HepG2 (cell line): Measurements from ENCODE around the gene NSMCE1. TPM values are rescaled to one million over a fixed set of nuclear protein-coding genes. Genes with fewer than 3 reads are reported as not detected.

ENCODE experiments used
- ATAC-seq: fragments of 200-7000 bp; cut with Tn5 transposase; 3 replicates; pipeline ENCODE4 v1.9.1; 2020; ENCODE audit warnings: mild to moderate bottlenecking, moderate library complexity
- BruUV-seq: library from RNA; stranded (reverse); fragments of 400-500 nt; replicated peaks from 2 replicates; lab custom pipeline; 2021; lab: Mats Ljungman, UMichigan
- CTCF ChIA-PET: fragments of 300-600 bp; formaldehyde crosslinking; extraction: SDS; loops from one replicate; lab custom pipeline; 2021; ENCODE audit warnings: low total read pairs, inconsistent platforms, low intra/inter-chr PET ratio; lab: Yijun Ruan, JAX
- POLR2A ChIA-PET: fragments of 350-600 bp; sonication (Branson Sonifier 250); formaldehyde crosslinking; loops from one replicate; lab custom pipeline; 2020; ENCODE audit warnings: antibody characterized with exemption, inconsistent platforms; lab: Yijun Ruan, JAX
- DNase-seq: peaks from one replicate; pipeline ENCODE4 v3.0.0-alpha.2; 2015; ENCODE audit warnings: low spot score
- FAIRE-seq: peaks from 3 replicates; lab custom pipeline; 2011; peaks lifted over from hg19 to GRCh38; lab: Jason Lieb, UNC
- H2AFZ ChIP-seq: one replicate; pipeline ENCODE4 v1.6.1; 2011; ENCODE audit warnings: low read length, inconsistent platforms
- H3K27ac ChIP-seq: fragments of 300-600 bp; 3 replicates; pipeline ENCODE4 v1.8.0; 2011; ENCODE audit warnings: mixed run types, mild to moderate bottlenecking, mixed read lengths, low read length, inconsistent platforms; ENCODE audit not compliant: insufficient read depth; ENCODE audit errors: extremely low read length
- H3K27me3 ChIP-seq, 2 experiments: fragments of 200-600 bp in 1 of 2; 2 replicates in 1 of 2; 3 replicates in 1 of 2; pipeline versions ENCODE4 v1.6.0 to v1.8.0; 2011; ENCODE audit warnings: low read length in 2 of 2, mild to moderate bottlenecking in 2 of 2, moderate library complexity in 2 of 2, inconsistent platforms in 1 of 2; ENCODE audit not compliant: insufficient read depth in 2 of 2, control insufficient read depth in 1 of 2
- H3K36me3 ChIP-seq, 2 experiments: fragments of 200-600 bp in 1 of 2; replicated peaks in 1 of 2; 2 replicates in 1 of 2; 3 replicates in 1 of 2; pipeline versions ENCODE4 v1.5.1 to v1.8.0; 2011; ENCODE audit warnings: low read length in 2 of 2, inconsistent platforms in 1 of 2; ENCODE audit not compliant: insufficient read depth in 2 of 2, control insufficient read depth in 1 of 2
- H3K4me1 ChIP-seq: 2 replicates; pipeline ENCODE4 v1.5.1; 2012; ENCODE audit warnings: low read length, inconsistent platforms; ENCODE audit not compliant: insufficient read depth
- H3K4me2 ChIP-seq: 2 replicates; pipeline ENCODE4 v1.6.0; 2011; ENCODE audit warnings: low read depth, low read length, inconsistent platforms
- H3K4me3 ChIP-seq, 3 experiments: fragments of 200-600 bp in 1 of 3; sonication (generic), shearing (Covaris generic) in 1 of 3; replicated peaks in 1 of 3; 2 replicates each; pipeline ENCODE4 v1.5.1; 2011 to 2016; ENCODE audit warnings: low read length in 3 of 3, inconsistent platforms in 2 of 3, low read depth in 2 of 3, mild to moderate bottlenecking in 2 of 3, control low read depth in 1 of 3, mixed read lengths in 1 of 3; ENCODE audit not compliant: insufficient read depth in 1 of 3
- H3K79me2 ChIP-seq: one replicate; pipeline ENCODE4 v1.6.1; 2011; ENCODE audit warnings: low read length, inconsistent platforms; ENCODE audit not compliant: insufficient read depth
- H3K9ac ChIP-seq: 2 replicates; pipeline ENCODE4 v1.6.0; 2011; ENCODE audit warnings: mild to moderate bottlenecking, low read depth, low read length, inconsistent platforms; ENCODE audit not compliant: insufficient read depth
- H3K9me3 ChIP-seq: 2 replicates; pipeline ENCODE4 v1.5.1; 2012; ENCODE audit warnings: mild to moderate bottlenecking, low read length
- H4K20me1 ChIP-seq: 2 replicates; pipeline ENCODE4 v1.6.0; 2011; ENCODE audit warnings: inconsistent platforms, mild to moderate bottlenecking, low read length, moderate library complexity; ENCODE audit not compliant: insufficient read depth
- ZNF768 ChIP-seq: sonication (generic); formaldehyde crosslinking; IDR thresholded peaks from 2 replicates; pipeline ENCODE4 v1.4.0; 2020; ENCODE audit warnings: missing genetic modification reagents
- WGBS: methylation state at CpG from one replicate; pipeline ENCODE4 v1.1.6; 2017; ENCODE audit warnings: low lambda C conversion rate; 5-methylcytosine and 5-hydroxymethylcytosine counted together
- in situ Hi-C: cut with HindIII; loops from 2 replicates; pipeline ENCODE4 v1.10.0; 2017; ENCODE audit warnings: low pct_unique_long_range_greater_than_20kb; ENCODE audit not compliant: extremely low pct_ligation_motif_present
- intact Hi-C: fragments of 100-400 bp; cut with micrococcal nuclease; formaldehyde crosslinking; loops from one replicate; pipeline ENCODE4 v1.10.0; 2022; ENCODE audit not compliant: unreplicated experiment
- polyA plus RNA-seq, 8 experiments: library from polyadenylated mRNA; depleted of rRNA in 3 of 8; stranded (reverse) in 7 of 8; unstranded in 1 of 8; fragments of >200 nt; fragmentation: Illumina TruSeq in 4 of 8; extraction: Trizol in 4 of 8; gene quantifications; 2 replicates each; pipeline versions ENCODE4 v1.2.1 to v1.2.3, GENCODE V29; 2011 to 2016; ENCODE audit warnings: low read depth in 4 of 8, missing spikeins in 1 of 8, mixed read lengths in 1 of 8; ENCODE audit not compliant: insufficient read depth in 1 of 8
- total RNA-seq, 5 experiments: library from RNA; depleted of rRNA; stranded (reverse); fragments of >200 nt; fragmentation: Illumina TruSeq; extraction: Trizol; gene quantifications; 2 replicates each; pipeline ENCODE4 v1.2.3, GENCODE V29; 2016; ENCODE audit warnings: low read depth in 1 of 5
- TF ChIP-seq, protein P1 (sequence below): sonication (generic); formaldehyde crosslinking; IDR thresholded peaks from 2 replicates; pipeline ENCODE4 v1.4.0; 2020; ENCODE audit warnings: missing genetic modification reagents
- TF ChIP-seq, protein P2 (sequence below): sonication (generic); formaldehyde crosslinking; IDR thresholded peaks from 2 replicates; pipeline ENCODE4 v1.8.0; 2022; ENCODE audit warnings: mild to moderate bottlenecking, missing genetic modification reagents, moderate library complexity
- TF ChIP-seq, protein P3 (sequence below): IDR thresholded peaks from 2 replicates; pipeline ENCODE4 v1.6.1; 2016; ENCODE audit warnings: low read depth

NSMCE1 gene
- total and polyA plus RNA-seq, 2 of the 13 experiments (the other 11 are each of a cell fraction or from before 2014, with no cell fraction given) = 42.7 to 52.9 TPM

DNA sequence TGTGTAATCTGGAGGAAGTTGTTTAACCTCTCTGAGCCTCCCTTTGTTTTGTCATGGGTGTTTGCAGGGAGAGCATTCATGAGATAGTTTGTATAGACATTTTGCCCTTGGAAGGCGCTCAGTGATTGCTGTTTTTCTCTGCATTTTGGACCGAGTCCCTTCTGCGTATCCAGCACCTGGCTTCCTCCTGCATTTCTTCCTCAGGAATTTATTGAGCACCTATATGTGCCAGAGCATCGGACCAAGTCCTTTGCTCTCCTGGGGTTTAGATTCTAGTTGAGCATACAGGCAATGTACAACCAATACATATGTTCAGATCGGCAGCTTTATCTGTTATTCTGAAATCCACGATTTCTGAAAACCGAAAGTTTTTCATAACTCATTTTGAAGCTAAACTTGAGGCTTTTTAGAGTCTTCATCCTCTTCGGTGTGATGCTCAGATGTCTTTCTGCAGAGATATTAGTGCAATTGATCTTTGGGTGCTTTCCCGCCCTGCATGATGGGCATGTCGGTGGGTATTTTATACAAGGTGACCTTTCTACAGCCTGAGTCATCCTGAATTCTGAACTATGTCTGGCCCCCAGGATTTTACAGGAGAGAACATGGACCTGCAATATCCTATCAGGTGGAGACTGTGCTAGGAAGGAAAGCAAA is 49.3 kb upstream of the NSMCE1 start:
- no peak for ATAC-seq
- Histone ChIP-seq H3K4me3 (no peak overlapping the region; a peak in 1 of 6 replicates), H3K27me3 (no peaks in the 10 kb centered on the region; a peak in 1 of 5 replicates), H4K20me1 (peaks cover 4% of the 10 kb centered on the region; the same call in 1 of the 2 replicates), H3K36me3 (peaks cover 0 to 2% of the 10 kb centered on the region in 2 experiments; a peak in 2 of 5 replicates), H2AFZ (no peak overlapping the region), H3K4me1 (peaks cover 72% of the 10 kb centered on the region), H3K79me2 (peaks cover 56% of the 10 kb centered on the region), H3K4me2 (no peak overlapping the region), H3K9ac (no peak overlapping the region; the same call in 1 of the 2 replicates), H3K9me3 (no peaks in the 10 kb centered on the region), H3K27ac (no peak overlapping the region)
- no peak for FAIRE-seq
- intact Hi-C loops = no loop called here
- ChIA-PET POLR2A (interaction anchor here (0.9 to 3.3 kb wide), 4 partner anchors 44 to 114 kb away, joined by 3 to 13 read pairs (median 8); partner anchors contain the start of gene KDM8), CTCF (no interaction called here)
- no TSS peak for BruUV-seq
- DNase-seq = no peak
- TF ChIP-seq, protein P1, sequence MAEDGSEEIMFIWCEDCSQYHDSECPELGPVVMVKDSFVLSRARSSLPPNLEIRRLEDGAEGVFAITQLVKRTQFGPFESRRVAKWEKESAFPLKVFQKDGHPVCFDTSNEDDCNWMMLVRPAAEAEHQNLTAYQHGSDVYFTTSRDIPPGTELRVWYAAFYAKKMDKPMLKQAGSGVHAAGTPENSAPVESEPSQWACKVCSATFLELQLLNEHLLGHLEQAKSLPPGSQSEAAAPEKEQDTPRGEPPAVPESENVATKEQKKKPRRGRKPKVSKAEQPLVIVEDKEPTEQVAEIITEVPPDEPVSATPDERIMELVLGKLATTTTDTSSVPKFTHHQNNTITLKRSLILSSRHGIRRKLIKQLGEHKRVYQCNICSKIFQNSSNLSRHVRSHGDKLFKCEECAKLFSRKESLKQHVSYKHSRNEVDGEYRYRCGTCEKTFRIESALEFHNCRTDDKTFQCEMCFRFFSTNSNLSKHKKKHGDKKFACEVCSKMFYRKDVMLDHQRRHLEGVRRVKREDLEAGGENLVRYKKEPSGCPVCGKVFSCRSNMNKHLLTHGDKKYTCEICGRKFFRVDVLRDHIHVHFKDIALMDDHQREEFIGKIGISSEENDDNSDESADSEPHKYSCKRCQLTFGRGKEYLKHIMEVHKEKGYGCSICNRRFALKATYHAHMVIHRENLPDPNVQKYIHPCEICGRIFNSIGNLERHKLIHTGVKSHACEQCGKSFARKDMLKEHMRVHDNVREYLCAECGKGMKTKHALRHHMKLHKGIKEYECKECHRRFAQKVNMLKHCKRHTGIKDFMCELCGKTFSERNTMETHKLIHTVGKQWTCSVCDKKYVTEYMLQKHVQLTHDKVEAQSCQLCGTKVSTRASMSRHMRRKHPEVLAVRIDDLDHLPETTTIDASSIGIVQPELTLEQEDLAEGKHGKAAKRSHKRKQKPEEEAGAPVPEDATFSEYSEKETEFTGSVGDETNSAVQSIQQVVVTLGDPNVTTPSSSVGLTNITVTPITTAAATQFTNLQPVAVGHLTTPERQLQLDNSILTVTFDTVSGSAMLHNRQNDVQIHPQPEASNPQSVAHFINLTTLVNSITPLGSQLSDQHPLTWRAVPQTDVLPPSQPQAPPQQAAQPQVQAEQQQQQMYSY = no peak
- TF ChIP-seq, protein P2, sequence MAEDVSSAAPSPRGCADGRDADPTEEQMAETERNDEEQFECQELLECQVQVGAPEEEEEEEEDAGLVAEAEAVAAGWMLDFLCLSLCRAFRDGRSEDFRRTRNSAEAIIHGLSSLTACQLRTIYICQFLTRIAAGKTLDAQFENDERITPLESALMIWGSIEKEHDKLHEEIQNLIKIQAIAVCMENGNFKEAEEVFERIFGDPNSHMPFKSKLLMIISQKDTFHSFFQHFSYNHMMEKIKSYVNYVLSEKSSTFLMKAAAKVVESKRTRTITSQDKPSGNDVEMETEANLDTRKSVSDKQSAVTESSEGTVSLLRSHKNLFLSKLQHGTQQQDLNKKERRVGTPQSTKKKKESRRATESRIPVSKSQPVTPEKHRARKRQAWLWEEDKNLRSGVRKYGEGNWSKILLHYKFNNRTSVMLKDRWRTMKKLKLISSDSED (CRISPR knock-in tag) = no peak
- TF ChIP-seq, protein P3, sequence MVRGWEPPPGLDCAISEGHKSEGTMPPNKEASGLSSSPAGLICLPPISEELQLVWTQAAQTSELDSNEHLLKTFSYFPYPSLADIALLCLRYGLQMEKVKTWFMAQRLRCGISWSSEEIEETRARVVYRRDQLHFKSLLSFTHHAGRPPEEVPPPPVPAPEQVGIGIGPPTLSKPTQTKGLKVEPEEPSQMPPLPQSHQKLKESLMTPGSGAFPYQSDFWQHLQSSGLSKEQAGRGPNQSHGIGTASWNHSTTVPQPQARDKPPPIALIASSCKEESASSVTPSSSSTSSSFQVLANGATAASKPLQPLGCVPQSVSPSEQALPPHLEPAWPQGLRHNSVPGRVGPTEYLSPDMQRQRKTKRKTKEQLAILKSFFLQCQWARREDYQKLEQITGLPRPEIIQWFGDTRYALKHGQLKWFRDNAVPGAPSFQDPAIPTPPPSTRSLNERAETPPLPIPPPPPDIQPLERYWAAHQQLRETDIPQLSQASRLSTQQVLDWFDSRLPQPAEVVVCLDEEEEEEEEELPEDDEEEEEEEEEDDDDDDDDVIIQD (CRISPR knock-in tag) = no peak
- TF ChIP-seq ZNF768 (CRISPR knock-in tag) = peak; percentile 10; the same call in 1 of the 2 replicates
- WGBS = 93% methylated on average over 10 of the region's 10 CpGs
- in situ Hi-C loops = no loop called here
